Caco-2 (cell line): ENCODE measurements around the gene PLXNA2. TPM values are rescaled to one million over a fixed set of nuclear protein-coding genes. Genes with fewer than 3 reads are reported as not detected.

Source experiments
- BruUV-seq: library from RNA; stranded (reverse); fragments of 400-500 nt; replicated peaks from 2 replicates; lab custom pipeline; 2021; lab: Mats Ljungman, UMichigan
- CTCF ChIA-PET: fragments of 300-600 bp; sonication (Branson Sonifier 250); formaldehyde crosslinking; loops from one replicate; lab custom pipeline; 2022; ENCODE audit warnings: antibody characterized with exemption; lab: Charles Lee
- POLR2A ChIA-PET: fragments of 300-600 bp; sonication (Branson Sonifier 250); formaldehyde crosslinking; loops from one replicate; lab custom pipeline; 2022; ENCODE audit warnings: antibody characterized with exemption; lab: Charles Lee
- DNase-seq, 2 experiments: peaks; one replicate each; pipeline versions ENCODE4 v3.0.0 to v3.0.0-alpha.2; 2020 to 2022
- H3K27me3 ChIP-seq: replicated peaks from 2 replicates; pipeline ENCODE4 v1.6.0; 2011; ENCODE audit warnings: low read length; ENCODE audit not compliant: control insufficient read depth, insufficient read depth
- H3K36me3 ChIP-seq: 2 replicates; pipeline ENCODE4 v1.5.1; 2011; ENCODE audit warnings: low read length; ENCODE audit not compliant: control insufficient read depth, insufficient read depth
- H3K4me1 ChIP-seq: fragments of 250-450 bp; sonication (Bioruptor Pico); 2 replicates; pipeline ENCODE4 v1.5.1; 2020; ENCODE audit warnings: mild to moderate bottlenecking
- H3K4me3 ChIP-seq: 2 replicates; pipeline ENCODE4 v1.5.1; 2011; ENCODE audit warnings: low read depth, mild to moderate bottlenecking, control low read depth, low read length
- H3K9me3 ChIP-seq: fragments of 250-450 bp; sonication (Bioruptor Pico); 2 replicates; pipeline ENCODE4 v1.5.1; 2020; ENCODE audit warnings: mild to moderate bottlenecking, moderate library complexity
- H3K27ac Mint-ChIP-seq: one replicate; pipeline ENCODE4 v1.8.0; 2022; ENCODE audit warnings: mixed read lengths; ENCODE audit not compliant: unreplicated experiment
- H3K27me3 Mint-ChIP-seq: one replicate; pipeline ENCODE4 v1.8.0; 2022; ENCODE audit warnings: mixed read lengths; ENCODE audit not compliant: insufficient read depth, unreplicated experiment
- H3K36me3 Mint-ChIP-seq: one replicate; pipeline ENCODE4 v1.8.0; 2022; ENCODE audit warnings: mild to moderate bottlenecking, mixed read lengths; ENCODE audit not compliant: insufficient read depth, unreplicated experiment
- H3K4me1 Mint-ChIP-seq: one replicate; pipeline ENCODE4 v1.8.0; 2022; ENCODE audit warnings: low read depth, mixed read lengths; ENCODE audit not compliant: unreplicated experiment
- H3K4me3 Mint-ChIP-seq: one replicate; pipeline ENCODE4 v1.8.0; 2022; ENCODE audit warnings: mild to moderate bottlenecking, moderate library complexity, mixed read lengths; ENCODE audit not compliant: unreplicated experiment
- H3K9me3 Mint-ChIP-seq: one replicate; pipeline ENCODE4 v1.8.0; 2022; ENCODE audit warnings: mixed read lengths; ENCODE audit not compliant: unreplicated experiment
- intact Hi-C: fragments of 100-400 bp; cut with micrococcal nuclease; formaldehyde crosslinking; loops from one replicate; pipeline ENCODE4 v1.10.0; 2022; ENCODE audit not compliant: unreplicated experiment
- total RNA-seq: library from RNA; stranded (reverse); gene quantifications from 2 replicates; pipeline ENCODE4 v1.2.3, GENCODE V29; 2022
- TF ChIP-seq, protein P1 (sequence below), 2 experiments: fragments of 200-600 bp in 1 of 2; IDR thresholded peaks; 1 replicate in 1 of 2; 2 replicates in 1 of 2; pipeline versions ENCODE4 v1.5.1 to v1.8.0; 2011 to 2022; ENCODE audit warnings: antibody characterized with exemption in 1 of 2, control low read depth in 1 of 2, inconsistent platforms in 1 of 2, low read depth in 1 of 2, low read length in 1 of 2, mild to moderate bottlenecking in 1 of 2, moderate library complexity in 1 of 2; ENCODE audit not compliant: insufficient read depth in 1 of 2, severe bottlenecking in 1 of 2, unreplicated experiment in 1 of 2

Gene PLXNA2
- total RNA-seq, 1 experiment from 2014 or later, result 3.2 TPM

DNA sequence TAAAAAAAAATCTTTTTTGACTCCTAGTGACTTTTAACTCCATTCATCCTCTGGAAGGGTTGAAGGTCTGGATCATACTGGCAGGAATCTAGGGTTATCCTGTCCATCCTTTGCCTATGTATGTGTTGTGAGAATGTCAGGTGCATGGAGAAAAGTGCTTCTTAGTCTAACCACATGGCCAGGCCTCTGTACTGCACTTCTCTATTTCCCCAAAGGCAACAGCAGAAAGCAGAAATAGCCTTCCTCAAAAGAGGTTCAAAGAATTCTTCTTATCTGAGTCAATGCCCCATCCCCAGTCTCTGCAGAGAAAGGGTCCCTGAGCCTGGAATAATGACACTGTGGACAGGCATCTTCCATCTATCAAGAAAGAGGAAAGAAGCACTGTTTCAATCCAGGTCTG lies 247.5 kb downstream of the PLXNA2 start:
- H3K36me3 ChIP-seq, result no peaks in the 10 kb centered on the region
- Mint-ChIP-seq H3K36me3 (no peaks in the 10 kb centered on the region), H3K27ac (no peak overlapping the region), H3K4me1 (no peaks in the 10 kb centered on the region), H3K4me3 (no peak overlapping the region), H3K9me3 (no peaks in the 10 kb centered on the region), H3K27me3 (peaks cover 17% of the 10 kb centered on the region)
- CTCF ChIA-PET, result interaction anchor here (1.3 kb wide), 1 partner anchor 88 kb away, joined by 7 read pairs; no protein-coding TSS in a partner anchor
- DNase-seq, result no peak
- H3K4me3 ChIP-seq, result no peak overlapping the region
- POLR2A ChIA-PET, result interaction anchor here (0.6 kb wide), 1 partner anchor 28 kb away, joined by 6 read pairs; no protein-coding TSS in a partner anchor
- intact Hi-C loops, result no loop called here
- TF ChIP-seq, protein P1, sequence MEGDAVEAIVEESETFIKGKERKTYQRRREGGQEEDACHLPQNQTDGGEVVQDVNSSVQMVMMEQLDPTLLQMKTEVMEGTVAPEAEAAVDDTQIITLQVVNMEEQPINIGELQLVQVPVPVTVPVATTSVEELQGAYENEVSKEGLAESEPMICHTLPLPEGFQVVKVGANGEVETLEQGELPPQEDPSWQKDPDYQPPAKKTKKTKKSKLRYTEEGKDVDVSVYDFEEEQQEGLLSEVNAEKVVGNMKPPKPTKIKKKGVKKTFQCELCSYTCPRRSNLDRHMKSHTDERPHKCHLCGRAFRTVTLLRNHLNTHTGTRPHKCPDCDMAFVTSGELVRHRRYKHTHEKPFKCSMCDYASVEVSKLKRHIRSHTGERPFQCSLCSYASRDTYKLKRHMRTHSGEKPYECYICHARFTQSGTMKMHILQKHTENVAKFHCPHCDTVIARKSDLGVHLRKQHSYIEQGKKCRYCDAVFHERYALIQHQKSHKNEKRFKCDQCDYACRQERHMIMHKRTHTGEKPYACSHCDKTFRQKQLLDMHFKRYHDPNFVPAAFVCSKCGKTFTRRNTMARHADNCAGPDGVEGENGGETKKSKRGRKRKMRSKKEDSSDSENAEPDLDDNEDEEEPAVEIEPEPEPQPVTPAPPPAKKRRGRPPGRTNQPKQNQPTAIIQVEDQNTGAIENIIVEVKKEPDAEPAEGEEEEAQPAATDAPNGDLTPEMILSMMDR (IDR thresholded peaks at IDR 0.05; ENCODE audit: insufficient read depth in 1 of 2, low read depth in 1 of 2, low read length in 1 of 2, severe bottlenecking in 1 of 2, unreplicated experiment in 1 of 2), result no peak
- BruUV-seq, result no TSS peak
- H3K27me3 ChIP-seq, result no peaks in the 10 kb centered on the region
- no peaks in the 10 kb centered on the region; the same call in 1 of the 2 replicates for H3K9me3 ChIP-seq
- no peaks in the 10 kb centered on the region for H3K4me1 ChIP-seq

DNA sequence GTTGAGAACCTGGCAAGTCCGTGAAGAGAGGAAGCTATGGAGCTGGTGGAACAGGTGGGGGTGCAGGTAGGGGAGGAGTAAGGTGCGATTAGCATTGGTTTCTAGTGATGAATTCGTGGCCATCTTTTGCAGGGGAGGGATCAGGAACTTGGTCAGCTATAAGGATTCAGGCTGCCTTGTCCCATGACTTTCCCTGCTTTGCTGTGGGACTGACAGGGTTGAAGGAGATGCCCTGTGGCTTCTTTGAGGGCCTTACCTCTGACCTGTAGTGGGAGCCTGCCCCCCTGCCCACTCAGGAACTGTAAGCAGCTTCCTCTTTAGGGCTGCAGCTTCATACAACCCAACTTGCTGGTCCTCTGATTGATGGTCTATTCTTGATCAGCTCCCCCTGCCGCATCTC lies 248.6 kb downstream of the PLXNA2 start:
- TF ChIP-seq, protein P1 (IDR thresholded peaks at IDR 0.05; ENCODE audit: insufficient read depth in 1 of 2, low read depth in 1 of 2, low read length in 1 of 2, severe bottlenecking in 1 of 2, unreplicated experiment in 1 of 2), result no peak
- Mint-ChIP-seq H3K27me3 (peaks cover 17% of the 10 kb centered on the region), H3K4me1 (no peaks in the 10 kb centered on the region), H3K4me3 (no peak overlapping the region), H3K9me3 (no peaks in the 10 kb centered on the region), H3K36me3 (no peaks in the 10 kb centered on the region), H3K27ac (no peak overlapping the region)
- Histone ChIP-seq H3K36me3 (no peaks in the 10 kb centered on the region), H3K27me3 (no peaks in the 10 kb centered on the region), H3K4me1 (no peaks in the 10 kb centered on the region), H3K4me3 (no peak overlapping the region), H3K9me3 (no peaks in the 10 kb centered on the region; the same call in 1 of the 2 replicates)
- intact Hi-C loops, result no loop called here
- no TSS peak for BruUV-seq
- ChIA-PET CTCF (interaction anchor here (1.3 to 1.5 kb wide), 2 partner anchors 87 to 110 kb away, joined by 7 to 9 read pairs; no protein-coding TSS in a partner anchor), POLR2A (no interaction called here)
- DNase-seq, result no peak

DNA sequence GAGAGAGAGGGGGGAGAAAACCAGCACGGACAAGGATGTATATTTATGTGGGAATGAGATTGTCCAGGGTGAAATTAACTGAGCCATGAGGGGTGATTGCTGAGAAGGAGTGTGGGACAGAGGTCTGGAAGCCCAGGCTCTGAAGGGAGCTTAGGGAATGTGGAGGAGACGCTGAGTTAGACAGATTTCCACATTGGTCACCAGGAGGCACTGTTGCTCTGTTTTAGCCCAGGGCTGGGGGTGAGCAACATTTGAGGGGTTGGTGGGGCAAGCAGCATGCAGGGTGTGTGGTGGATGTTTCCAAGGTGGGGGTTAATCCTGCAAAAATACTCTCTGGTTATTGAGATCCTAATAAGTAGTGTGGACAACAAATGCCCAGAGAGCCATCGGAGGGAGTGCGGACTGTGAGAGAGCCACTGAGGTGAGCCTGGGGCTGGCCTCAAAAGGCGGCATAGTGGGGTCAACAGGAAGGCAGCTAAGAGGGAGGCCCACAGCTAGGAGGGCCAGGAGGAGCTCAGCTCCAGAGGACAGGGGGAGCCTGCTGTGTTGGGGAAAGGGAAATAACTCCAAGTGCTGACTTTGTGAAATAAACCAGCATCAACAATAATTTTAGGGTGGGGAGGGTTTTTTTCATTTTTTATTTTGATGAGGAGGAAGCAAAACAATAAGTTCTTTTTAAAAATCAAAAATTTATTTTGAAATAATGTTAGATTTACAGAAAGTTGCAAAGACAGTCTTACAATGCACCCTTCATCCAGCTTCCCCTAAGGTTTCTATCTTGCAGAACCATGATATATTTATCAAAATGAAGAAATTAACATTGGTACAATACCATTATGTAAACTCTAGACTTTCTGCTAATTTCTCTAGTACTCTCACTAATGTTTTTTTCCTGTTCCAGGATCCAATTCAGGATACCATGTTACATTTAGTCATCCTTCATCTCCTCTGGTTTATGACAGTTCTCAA lies 250.4 kb downstream of the PLXNA2 start:
- intact Hi-C loops, result no loop called here
- TF ChIP-seq, protein P1 (IDR thresholded peaks at IDR 0.05; ENCODE audit: insufficient read depth in 1 of 2, low read depth in 1 of 2, low read length in 1 of 2, severe bottlenecking in 1 of 2, unreplicated experiment in 1 of 2), result peak in 1 of 2 experiments; percentile 13
- Histone ChIP-seq H3K27me3 (no peaks in the 10 kb centered on the region), H3K36me3 (no peaks in the 10 kb centered on the region), H3K9me3 (no peaks in the 10 kb centered on the region; the same call in 1 of the 2 replicates), H3K4me1 (no peaks in the 10 kb centered on the region), H3K4me3 (no peak overlapping the region)
- Mint-ChIP-seq H3K27ac (no peak overlapping the region), H3K9me3 (no peaks in the 10 kb centered on the region), H3K4me3 (no peak overlapping the region), H3K36me3 (no peaks in the 10 kb centered on the region), H3K4me1 (no peaks in the 10 kb centered on the region), H3K27me3 (peaks cover 17% of the 10 kb centered on the region)
- DNase-seq, result no peak
- CTCF ChIA-PET, result interaction anchor here (0.8 kb wide), 1 partner anchor 251 kb away, joined by 3 read pairs; the partner anchor contains the start of gene PLXNA2
- POLR2A ChIA-PET, result no interaction called here
- no TSS peak for BruUV-seq
